ENCODE results near the gene DACT1.
A peak's percentile ranks its signal among the peaks of the same experiment; 100 is the strongest.
"Not testable (repeated sequence)": the region's sequence is repeated elsewhere in the genome, so short reads cannot be mapped to it uniquely, and the experiment has no call there.

Gene DACT1, protein sequence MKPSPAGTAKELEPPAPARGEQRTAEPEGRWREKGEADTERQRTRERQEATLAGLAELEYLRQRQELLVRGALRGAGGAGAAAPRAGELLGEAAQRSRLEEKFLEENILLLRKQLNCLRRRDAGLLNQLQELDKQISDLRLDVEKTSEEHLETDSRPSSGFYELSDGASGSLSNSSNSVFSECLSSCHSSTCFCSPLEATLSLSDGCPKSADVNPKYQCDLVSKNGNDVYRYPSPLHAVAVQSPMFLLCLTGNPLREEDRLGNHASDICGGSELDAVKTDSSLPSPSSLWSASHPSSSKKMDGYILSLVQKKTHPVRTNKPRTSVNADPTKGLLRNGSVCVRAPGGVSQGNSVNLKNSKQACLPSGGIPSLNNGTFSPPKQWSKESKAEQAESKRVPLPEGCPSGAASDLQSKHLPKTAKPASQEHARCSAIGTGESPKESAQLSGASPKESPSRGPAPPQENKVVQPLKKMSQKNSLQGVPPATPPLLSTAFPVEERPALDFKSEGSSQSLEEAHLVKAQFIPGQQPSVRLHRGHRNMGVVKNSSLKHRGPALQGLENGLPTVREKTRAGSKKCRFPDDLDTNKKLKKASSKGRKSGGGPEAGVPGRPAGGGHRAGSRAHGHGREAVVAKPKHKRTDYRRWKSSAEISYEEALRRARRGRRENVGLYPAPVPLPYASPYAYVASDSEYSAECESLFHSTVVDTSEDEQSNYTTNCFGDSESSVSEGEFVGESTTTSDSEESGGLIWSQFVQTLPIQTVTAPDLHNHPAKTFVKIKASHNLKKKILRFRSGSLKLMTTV

DNA sequence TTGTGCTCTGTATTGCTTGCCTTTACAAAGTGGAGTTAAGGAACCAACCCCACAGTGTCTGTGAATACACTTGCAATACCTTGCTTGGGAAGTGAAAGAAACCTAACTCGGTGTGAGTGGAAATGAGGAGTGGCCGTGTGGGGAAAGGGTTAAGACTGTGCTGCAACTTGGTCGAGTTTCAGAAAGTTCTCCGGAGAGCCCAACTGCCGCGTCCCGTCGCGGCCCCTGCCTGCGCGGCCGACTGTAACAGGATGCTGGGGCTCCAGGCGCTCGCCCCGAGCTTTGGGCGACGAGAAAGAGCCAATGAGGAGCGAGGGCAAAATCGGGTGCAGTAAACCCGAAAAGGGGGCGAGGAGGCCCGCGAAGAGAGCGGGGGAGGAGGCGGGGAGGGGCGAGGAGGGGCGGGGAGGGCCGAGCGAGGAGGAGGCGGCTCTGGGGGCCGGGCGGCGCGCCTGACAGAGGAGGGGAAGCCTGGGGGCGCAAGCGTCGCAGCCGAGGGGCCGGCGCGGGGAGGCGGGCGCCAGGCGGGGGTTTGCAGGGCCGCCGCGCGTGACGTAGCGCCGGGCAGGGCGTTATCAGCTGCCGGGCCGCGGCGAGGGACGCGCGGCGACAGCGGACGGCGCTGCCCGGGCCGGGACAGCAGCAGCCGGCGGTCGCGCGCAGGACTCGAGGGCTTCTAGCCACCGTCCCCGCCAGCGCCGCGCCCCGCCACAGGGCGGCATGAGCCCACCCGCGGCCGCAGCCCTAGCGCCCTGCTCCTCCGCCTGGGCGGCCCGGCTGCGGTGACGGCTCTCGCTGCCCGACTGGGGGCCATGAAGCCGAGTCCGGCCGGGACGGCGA, at the start of gene DACT1:
TSS of gene DACT1 (plus strand) at position 572 of the 840 bp plus-strand sequence. CDS start at position 813, 241 bp downstream.
- peak; percentile 39 for DNase-seq

DNA sequence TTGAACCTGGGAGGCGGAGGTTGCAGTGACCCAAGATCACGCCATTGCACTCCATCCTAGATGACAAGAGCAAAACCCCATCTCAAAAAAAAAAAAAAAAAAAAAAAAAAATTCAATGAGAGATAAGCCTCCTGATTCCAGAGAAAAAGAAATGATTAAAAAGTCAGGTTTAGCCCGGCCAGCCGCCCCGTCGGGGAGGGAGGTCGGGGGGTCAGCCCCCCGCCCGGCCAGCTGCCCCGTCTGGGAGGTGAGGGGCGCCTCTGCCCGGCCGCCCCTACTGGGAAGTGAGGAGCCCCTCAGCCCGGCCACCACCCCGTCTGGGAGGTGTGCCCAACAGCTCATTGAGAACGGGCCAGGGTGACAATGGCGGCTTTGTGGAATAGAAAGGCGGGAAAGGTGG, 49.4 kb upstream of the DACT1 start:
- not testable (repeated sequence) for DNase-seq

DNA sequence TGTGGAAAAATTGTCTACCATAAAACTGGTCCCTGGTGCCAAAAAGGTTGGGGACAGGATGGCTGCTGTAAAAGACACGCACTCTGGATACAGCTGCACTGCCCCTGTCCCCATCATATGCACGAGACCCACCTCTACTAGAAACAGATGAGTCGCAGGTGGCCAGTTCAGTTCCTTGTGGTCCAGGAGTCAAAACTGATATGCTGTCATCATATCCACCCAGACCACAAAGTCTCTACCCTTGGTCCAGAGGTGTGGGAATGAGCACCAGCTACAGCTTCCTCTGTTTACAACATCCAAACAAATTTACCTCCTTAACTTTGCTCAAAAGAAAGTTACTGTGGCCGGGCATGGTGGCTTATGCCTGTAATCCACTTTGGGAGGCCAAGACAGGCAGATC, 43.8 kb upstream of the DACT1 start:
- no peak for DNase-seq

DNA sequence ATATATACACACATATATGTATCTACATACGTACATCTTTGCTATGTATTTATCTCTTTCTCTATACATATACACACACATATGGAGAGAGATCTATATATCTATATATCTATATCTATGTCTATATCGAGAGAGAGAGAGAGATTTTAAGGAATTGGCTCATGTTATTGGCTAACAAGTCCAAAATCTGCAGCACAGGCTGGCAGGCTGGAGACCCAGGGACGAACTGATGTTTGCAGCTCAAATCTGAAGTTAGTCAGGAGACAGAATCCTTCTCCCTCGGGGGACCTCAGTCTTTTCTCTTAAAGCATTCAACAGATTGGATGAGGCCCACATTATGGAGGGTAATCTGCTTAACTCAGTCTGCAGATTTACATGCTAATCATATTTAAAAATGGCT, 40.7 kb upstream of the DACT1 start:
- DNase-seq = no peak

DNA sequence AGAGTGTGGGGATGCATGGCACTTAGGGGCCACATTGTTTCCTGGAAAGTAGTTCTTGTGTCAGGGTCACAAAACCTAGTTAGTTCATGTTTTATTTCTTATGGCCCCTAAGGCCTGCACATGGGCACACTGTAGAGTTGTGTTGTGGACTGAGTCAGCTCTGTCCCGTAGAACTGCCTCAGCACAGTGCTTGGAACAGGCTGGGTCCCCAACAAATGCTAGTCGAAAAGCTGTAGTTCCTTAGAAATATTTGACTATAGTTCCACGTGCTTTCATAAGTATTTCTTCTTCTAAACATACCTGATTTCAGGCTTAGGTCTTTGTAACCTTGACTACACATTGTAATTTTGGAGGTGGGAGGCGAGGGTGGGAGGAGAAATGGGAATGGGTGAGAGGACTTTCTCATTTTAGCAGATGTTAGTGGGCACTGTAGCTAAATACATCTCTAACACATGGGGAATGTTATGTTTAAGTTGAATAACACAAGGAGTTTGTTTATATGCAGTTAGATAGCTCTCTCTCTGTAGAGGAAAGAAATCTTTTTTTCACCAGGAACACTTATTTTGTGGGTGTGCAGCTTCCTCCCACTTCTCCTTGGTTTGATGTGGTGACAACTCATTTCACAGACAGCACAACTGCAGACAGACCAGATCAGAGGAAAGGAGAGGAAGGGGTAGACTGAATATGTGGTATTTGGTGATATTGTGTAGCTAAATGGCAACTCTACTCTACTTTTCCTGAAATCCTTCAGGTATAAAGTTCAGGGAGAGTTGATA, 39.5 kb upstream of the DACT1 start:
- peak; percentile 21 for DNase-seq

DNA sequence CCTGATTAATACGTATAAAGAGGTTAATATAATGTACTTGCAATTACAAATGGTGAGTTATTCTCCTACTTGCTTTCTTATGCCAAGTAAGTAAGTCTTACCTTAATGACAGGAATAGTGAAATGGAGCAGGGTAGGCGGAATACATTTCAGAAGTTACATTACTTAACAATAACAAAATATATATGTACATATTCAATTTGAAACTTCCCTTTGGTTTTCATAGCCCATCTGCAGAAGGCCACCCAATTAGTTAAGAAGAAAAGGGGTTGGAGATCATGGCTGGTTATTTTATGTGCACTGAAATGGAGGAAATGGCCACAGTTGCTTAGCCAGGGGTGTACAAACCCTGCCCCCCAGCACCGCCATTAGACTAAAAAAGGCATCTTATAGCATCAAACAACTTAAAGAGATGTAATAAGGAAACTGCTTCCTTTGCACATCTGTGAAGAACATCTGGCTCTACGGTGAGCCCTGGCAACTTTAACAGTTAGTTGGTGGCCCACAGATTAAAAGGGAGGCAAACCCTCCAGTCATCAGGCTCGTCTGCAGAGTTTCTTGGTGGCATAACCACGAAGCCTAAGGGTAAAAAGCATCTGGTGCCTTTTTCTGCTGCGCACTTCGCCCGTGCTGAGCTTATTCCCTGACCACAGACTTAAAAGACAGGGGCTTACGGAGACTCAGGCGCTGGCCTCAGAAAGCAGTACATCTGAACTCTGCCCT, 38.8 kb upstream of the DACT1 start:
- DNase-seq = no peak

DNA sequence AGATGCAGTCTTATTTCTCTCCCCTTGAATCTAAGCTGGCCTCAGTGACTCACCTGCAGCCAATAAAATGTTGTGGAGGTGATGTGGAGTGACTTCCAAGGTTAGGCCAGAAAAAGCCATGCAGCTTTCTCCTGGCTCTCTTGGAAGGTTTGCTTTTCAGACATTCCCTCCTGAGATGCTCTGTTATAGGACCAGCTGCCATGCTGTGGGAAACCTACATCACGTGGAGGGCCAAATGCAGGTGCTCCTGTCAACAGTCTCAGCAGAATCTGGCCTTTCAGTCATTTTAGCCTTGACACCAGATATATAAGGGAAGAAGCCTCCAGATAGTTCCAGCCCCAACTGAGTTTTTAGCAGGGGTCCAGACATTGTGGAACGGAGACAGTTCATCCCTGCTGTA, 38.1 kb upstream of the DACT1 start:
- no peak for DNase-seq

DNA sequence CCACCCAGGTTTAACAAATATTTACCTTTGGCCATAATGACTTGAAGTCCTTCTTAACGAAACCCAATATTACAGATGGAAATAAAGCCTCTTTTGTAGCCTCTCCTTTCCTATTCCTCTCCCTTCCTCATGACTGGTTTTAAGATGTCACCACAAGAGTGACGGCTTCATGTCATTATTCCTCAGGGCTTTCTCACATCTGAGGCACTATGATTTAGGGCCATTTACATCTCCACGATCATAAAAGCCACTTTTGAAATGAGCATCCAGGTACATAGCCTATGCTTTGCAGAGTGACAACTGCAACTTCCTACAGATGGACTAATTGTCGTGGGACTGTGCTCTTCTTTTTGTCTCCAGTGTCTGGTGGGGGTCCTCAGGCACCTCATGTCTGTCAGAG, 32.3 kb upstream of the DACT1 start:
- no peak for DNase-seq

DNA sequence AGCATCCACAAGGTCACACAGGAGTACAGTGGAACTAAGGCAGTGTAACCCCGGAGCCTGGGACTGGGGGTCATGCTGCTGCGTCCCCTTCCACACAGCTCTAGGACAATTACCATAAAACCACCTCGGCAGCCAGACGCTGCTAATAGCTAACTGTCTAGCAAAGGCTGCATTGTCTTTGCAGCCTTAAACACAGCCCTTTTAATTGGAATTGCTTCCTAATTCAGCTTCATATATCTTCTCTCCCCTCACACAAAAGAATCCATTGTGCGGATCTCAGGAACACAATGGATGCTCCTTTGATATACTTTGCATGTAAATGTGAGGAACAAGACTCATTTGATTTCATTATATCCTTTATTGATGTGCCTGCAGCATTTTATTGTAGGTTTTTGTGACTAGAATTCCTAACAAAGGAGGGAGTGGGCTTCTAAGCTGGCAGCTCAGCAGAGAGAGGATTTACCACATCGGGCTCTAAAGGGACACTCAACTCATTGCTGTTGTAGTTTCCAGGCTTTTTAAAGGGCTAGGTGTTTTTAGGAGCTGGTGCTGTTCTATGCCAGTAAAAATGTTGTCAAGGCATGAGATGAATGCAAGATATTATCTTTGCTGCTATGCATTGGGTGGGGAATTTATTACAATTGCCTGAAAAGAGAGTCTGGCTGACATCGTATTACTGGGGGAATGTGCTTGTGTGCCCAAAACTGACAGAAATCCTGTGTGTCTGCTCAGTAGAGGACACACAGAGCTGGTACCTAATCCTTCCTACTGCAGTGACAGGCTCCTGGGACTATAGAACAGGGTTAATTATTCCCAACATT, 30.4 kb upstream of the DACT1 start:
- no peak for DNase-seq

DNA sequence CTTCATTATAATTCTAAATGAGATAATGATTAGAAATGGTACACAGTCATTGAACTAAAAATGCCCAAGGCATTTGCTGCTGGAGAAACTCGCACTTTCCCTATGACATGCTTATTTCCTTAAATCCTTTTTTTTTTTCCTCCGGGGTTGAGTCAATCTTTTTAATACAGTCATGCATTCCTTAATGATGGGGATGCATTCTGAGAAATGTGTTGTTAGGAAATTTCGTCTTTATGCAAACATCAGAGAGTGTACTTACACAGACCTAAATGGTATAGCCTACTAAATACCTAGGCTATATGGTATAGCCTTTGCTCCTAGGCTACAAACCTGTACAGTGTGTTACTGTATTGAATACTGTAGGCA, 29.8 kb upstream of the DACT1 start:
- no peak for DNase-seq

DNA sequence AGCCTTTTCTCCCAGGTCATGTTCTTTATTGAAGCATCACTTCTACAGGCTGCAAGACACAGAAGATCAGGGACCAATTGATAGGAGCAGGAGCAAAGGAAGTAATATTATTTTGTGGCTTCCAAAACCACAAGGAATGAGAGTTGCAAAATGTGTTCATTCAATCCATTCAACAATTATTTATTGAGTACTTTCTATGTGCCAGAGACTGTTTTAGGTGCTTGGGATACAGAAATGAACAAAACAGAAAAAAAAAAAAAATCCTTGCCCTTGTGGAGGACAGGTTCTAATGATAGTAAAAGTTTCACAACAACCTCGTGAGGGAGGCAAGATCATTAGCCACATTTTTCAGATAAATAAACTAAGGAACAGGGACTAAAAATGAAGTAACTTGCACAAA, 20.1 kb upstream of the DACT1 start:
- no peak for DNase-seq

DNA sequence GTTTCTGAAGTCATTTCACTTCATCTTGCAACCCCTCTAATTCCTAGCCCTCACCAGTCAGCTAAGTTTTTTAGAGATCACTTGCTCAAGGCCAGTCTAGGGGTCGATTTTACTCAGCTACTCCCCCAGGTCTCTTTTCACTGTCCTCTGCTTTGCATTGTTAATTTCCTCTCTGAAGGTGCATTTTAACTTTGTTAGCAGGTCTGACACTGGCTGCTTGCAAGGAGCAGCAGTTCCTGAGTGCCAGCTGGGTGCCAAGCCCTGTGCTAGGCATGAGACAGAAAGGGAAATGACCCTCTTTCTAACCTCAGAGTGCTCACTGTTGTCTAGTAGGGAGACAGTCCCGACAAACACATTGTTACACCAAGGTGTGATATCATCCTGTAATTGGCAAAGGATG, 17.8 kb upstream of the DACT1 start:
- no peak for DNase-seq

DNA sequence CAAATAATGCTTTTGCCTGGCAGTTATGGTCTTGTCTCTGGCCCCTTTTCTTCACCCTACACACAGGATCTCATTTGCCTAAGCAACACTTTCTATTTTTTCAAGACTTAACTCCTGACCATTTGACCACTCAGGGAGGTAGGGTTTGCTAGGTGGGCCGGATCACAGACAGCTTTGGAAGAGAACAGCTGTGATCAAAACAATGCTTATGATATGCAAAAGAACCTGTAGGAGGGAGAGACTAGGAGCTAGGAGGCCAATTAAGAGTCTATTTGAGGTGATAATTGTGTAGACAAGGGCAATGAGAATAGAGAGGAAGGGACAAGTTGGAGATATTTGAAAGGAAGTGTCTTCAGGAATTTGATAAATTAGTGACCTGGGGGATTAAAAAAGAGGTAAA, 12.3 kb upstream of the DACT1 start:
- DNase-seq = no peak

DNA sequence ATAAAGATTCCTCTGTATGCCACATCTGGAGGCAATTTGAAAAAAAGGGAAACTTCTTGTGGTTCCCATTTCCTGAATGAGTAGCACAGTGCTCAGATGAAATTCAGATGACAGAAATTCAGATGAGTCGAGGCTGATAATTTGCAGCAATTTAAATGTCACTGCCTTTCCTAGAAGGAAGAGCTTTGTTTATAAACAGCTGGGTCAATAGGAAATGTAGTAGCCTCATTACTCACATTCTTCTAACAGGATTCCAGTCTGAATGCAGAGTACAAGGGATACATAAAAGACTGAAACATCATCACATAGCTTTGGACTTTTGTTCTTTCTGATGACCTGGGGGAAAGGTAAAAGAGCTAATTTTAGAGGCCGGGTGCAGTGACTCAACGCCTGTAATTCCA, 11.3 kb upstream of the DACT1 start:
- no peak for DNase-seq

DNA sequence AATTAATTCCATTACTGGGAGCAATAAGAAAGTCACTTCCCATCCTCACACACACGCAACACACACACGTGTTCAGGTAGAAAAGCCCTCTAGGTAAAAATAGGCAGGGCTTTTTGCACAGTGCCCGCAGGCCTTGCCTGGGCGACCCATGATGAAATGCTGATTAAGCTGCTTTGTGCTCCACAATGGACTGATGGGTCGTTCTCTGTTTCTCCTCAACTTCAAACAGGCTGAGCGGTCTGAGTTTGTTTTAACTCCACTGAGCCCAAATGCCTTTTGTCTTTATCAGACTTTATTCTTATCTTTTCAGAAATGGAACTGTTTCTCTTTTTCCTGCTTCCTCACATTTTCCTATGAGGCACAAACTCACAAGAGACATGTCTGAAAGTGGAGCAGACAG, 9.4 kb upstream of the DACT1 start:
- no peak for DNase-seq

DNA sequence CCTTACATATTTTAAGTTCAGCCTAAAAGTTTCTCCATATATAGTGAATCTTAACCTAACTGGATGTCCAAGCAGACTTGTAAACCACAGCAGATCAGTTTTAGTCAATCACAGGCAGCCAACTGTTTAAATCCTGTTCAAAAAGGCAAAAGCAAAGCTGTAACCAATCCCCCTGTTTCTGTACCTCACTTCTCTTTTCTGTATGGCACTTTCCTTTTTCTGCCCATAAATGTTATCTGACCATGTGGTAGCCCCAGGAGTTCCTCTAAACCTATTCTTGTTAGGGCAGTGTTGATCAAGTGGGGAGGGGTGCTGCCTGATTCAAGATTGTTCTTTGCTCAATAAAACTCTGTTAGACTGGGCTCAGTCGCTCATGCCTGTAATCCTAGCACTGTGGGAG, 8.5 kb upstream of the DACT1 start:
- DNase-seq = no peak

DNA sequence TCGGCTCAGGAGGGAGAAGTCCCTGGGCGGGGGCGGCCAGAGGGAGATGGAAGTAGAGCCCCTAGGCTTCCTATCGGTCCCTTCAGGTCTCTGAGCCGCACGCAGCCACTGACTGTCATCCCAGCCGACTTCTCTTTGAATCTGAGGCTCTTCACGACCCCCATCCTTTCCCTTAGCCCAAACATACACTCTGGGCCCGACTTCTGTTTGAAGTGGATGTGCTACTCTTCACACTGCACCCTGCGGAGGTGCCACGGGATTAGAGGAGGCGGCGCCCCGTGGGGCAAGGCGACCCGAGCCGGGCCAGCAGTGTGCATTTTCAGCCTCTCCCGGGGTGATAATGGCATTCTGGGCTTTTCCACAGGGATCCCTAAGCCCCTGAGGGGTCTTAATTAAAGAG, 6.0 kb upstream of the DACT1 start:
- no peak for DNase-seq

DNA sequence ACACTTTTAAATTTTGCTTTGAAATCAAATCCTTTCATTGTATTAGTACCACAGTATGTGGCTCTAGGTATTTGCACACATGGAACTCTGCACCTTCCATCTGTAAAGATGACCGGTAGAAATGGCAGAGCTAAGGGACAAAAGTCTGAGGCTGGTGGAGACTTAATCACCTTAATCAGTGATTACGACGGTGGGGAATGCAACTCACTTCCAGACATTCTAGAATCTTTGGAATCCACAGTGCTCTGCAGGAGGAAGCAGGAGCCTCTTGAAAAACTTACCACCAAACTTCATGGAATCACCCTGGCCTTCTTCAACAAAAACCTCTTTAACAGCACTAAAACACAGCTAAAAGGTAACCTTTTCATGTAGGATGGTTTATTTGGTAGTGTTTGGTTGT, 3.9 kb upstream of the DACT1 start:
- no peak for DNase-seq

DNA sequence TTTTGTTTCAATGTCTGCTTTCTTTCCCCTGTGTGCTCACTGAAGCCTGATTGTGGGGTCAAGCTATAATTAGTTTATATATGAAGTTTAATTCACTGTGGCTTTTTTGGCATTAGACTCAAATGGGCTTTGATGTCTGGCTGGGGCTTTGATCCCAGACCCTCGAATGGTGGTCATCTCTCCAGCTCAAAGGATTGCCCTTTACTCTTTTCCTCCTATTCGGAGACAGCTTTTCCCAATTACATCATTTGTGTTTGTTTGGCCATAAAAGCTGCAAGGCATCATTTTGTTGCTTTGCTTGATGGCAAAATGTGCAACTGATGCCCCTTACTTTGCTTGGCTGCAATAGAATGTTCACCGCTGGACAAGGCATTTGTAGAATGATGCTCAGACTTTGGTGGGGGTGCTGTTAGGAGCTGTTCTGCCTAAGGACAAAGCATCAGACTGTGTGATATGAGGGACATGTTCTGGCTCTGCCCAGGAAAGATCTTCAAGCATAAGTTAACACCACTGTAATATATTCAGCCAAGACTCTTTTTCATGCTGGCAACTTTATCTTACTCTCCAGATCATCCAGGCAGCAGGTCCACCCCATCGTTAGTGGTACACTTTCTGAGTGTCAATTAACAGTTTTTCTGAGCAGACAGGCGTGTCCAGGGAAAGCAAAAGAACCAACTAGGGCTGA, 3.2 kb upstream of the DACT1 start:
- no peak for DNase-seq

DNA sequence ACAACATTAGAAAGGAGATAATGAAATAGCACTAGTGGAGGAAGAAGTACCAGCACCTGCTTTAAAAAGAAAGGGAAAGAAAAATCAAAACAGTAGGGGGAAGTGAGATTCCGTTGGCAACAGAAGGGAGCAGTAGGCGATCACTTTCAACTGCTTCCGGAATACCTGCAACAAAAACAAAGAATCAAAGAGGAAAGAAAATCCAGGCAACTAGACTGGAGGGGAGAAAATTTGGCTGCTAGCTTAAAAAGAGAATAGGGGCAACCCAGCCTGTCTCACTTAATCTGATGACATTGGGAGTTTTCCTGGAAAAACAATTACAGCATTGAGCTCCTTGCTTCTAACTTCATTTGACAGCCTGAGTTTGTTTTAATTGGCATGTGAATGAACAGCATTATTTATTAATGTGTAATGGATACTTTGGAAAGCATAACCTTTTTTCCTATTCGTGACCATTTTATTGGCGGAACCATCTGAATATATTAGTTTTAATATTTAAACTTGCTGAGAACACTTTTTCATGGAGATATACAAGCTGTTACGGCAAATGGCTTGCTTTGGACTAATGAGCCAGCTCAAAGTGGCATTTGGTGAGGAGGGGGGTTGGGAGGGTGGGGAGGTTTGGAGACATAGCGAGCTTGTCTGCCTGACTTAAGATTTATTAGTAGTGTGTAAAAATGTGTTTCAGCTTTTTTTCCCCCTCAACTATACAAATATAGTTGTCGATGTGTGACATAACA, 2.5 kb upstream of the DACT1 start:
- no peak for DNase-seq

All from CD4-positive, alpha-beta T cell treated with Interleukin-17A for 1 hour (primary cell).